Brain microvascular endothelial cell (primary cell): ENCODE measurements around the gene OR4D2.
A peak's percentile ranks its signal among the peaks of the same experiment; 100 is the strongest.
"Not testable (repeated sequence)": the region's sequence is repeated elsewhere in the genome, so short reads cannot be mapped to it uniquely, and the experiment has no call there.

Experiments
- DNase-seq: peaks from one replicate; pipeline ENCODE4 v3.0.0-alpha.2; 2020
- H3K27ac ChIP-seq: fragments of 250-450 bp; sonication (Bioruptor Pico); 2 replicates; pipeline ENCODE4 v1.5.1; 2020; ENCODE audit warnings: mild to moderate bottlenecking, moderate library complexity
- H3K27me3 ChIP-seq: fragments of 250-450 bp; sonication (Bioruptor Pico); replicated peaks from 2 replicates; pipeline ENCODE4 v1.5.1; 2020; ENCODE audit warnings: mild to moderate bottlenecking
- H3K36me3 ChIP-seq: fragments of 250-450 bp; sonication (Bioruptor Pico); replicated peaks from 2 replicates; pipeline ENCODE4 v1.5.1; 2020; ENCODE audit warnings: mild to moderate bottlenecking
- H3K4me3 ChIP-seq: 2 replicates; pipeline ENCODE4 v1.5.1; 2011; ENCODE audit warnings: low read depth, mild to moderate bottlenecking, control low read depth, low read length, moderate library complexity
- in situ Hi-C: cut with HindIII; loops from 2 replicates; pipeline ENCODE4 v1.10.0; 2017; ENCODE audit warnings: low sequenced_read_pairs, low pct_ligation_motif_present
- TF ChIP-seq, protein P1 (sequence below): IDR thresholded peaks from 2 replicates; pipeline ENCODE4 v1.5.1; 2011; ENCODE audit warnings: low read depth, mild to moderate bottlenecking, moderate library complexity, low read length, control low read depth, inconsistent platforms; ENCODE audit errors: missing control alignments

The OR4D2 gene

DNA sequence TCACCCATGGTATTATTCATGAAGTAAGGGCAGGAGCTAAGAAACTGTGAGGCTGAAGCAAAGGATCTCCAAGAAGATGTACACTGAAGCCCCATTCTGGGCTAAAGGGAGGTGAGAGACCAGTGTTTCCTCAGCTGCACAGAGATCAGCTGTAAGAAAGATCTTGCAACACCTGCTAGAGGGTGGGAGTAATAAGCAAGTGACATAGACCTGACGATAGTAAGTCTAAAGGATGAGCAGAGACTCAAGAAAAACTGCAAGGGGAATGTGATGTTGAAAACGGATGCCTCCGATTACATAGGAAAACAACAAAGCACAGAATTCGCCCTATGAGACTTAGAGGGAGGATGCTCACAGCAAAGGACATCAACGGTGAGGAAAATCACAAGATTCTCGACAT, at the start of gene OR4D2:
TSS of gene OR4D2 (plus strand) at position 301 of the 400 bp plus-strand sequence. CDS start 2,674 bp downstream, outside the sequence.
- TF ChIP-seq, protein P1, sequence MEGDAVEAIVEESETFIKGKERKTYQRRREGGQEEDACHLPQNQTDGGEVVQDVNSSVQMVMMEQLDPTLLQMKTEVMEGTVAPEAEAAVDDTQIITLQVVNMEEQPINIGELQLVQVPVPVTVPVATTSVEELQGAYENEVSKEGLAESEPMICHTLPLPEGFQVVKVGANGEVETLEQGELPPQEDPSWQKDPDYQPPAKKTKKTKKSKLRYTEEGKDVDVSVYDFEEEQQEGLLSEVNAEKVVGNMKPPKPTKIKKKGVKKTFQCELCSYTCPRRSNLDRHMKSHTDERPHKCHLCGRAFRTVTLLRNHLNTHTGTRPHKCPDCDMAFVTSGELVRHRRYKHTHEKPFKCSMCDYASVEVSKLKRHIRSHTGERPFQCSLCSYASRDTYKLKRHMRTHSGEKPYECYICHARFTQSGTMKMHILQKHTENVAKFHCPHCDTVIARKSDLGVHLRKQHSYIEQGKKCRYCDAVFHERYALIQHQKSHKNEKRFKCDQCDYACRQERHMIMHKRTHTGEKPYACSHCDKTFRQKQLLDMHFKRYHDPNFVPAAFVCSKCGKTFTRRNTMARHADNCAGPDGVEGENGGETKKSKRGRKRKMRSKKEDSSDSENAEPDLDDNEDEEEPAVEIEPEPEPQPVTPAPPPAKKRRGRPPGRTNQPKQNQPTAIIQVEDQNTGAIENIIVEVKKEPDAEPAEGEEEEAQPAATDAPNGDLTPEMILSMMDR = no peak
- H3K36me3 ChIP-seq = no peaks in the 10 kb centered on the region
- in situ Hi-C loops = no loop called here
- no peak within 1 kb of the TSS for H3K4me3 ChIP-seq
- H3K27me3 ChIP-seq = no peaks in the 10 kb centered on the region
- no peak within 1 kb of the TSS for H3K27ac ChIP-seq
- DNase-seq = no peak

DNA sequence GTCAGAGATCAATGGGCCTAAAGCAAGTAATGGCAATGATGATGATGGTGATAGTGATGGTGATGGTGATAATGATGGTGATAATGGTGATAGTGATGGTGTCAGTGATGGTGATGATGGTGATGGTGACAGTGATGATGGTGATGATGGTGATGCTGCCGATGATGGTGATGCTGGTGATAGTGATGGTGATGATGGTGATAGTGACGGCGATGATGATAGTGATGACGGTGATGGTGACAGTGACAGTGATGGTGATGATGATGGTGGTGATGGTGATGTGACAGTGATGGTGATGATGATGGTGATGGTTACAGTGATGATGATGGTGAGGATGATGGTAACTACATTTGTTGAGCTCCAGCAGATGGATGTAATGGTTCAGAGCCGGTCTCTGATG, 49.4 kb upstream of the OR4D2 start:
- DNase-seq = no peak
- TF ChIP-seq, protein P1 = no peak
- H3K27me3 ChIP-seq = no peaks in the 10 kb centered on the region

DNA sequence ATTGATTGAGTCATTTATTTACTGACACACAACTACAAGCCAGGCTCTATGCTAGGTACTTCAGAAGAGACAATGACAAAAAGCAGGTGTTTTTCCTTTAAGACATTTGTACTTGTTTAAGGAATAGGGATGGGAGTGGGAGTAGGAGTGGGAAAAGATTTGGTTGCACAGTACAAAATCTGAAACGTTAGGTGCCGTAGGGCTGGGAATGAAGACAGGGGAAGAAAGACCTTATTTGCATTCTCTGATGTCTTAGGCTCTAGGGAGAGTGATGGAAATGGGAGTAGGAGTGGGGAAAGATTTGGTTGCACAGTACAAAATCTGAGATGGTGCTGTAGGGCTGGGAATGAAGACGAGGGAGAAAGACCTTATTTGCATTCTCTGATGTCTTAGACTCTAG, 47.3 kb upstream of the OR4D2 start:
- TF ChIP-seq, protein P1 = no peak
- in situ Hi-C loops = no loop called here

More for the DNA sequence above, 49.4 kb upstream of the OR4D2 start:
- Histone ChIP-seq H3K36me3 (no peaks in the 10 kb centered on the region), H3K4me3 (no peak overlapping the region), H3K27ac (no peak overlapping the region)
- in situ Hi-C loops = no loop called here

DNA sequence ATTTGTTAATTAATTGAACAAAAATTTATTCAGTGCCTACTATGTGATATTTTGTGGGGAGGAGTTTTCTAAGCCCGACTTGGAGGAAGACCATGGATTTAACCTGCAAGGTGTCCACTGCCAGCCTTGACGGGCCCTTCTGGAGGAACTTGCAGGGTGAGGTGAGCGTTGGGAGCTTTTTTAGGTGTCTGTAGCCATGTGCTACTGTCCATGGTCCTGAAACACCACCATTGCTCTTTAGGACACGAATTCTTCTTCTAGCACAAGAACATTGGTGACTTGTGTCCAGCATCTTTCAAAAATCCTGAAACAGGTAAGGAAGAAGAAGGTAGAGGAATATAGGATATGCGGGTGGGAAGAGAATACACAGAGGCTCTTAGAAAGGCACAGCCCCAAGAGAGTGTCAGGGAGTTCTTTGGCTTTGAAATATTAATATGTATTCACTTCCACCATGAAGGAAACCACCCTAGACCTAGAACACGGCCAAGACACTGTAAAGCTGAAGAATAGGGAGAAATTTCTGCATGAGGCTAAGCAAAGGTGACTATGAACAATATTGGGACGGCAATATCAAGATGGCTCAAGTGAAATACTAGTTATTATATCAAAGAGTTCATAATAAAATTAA, 46.5 kb upstream of the OR4D2 start:
- peak; percentile 41 for DNase-seq
- Histone ChIP-seq H3K4me3 (no peak overlapping the region), H3K27ac (no peak overlapping the region), H3K27me3 (no peaks in the 10 kb centered on the region), H3K36me3 (no peaks in the 10 kb centered on the region)
- in situ Hi-C loops = no loop called here
- TF ChIP-seq, protein P1 = no peak

More for the DNA sequence above, 47.3 kb upstream of the OR4D2 start:
- no peak overlapping the region for H3K27ac ChIP-seq
- no peaks in the 10 kb centered on the region for H3K36me3 ChIP-seq
- no peak for DNase-seq
- H3K4me3 ChIP-seq = no peak overlapping the region
- H3K27me3 ChIP-seq = no peaks in the 10 kb centered on the region

DNA sequence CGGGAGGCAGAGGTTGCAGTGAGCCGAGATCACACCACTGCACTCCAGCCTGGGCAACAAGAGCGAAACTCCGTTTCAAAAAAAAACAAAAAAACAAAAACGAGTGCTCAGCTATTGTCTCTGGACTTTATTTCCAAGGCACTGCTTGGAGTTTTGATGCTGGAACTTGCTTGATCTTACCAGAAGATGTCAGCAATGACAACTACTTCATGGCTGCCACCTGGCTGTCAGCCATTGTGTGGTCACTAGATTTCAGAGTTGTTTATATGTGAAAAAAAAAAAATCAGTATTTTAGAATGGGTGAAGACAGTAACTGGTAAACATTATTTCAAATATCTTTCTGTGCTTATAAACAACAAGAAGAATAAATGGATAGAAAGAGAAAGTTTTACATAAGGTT, 44.9 kb upstream of the OR4D2 start:
- TF ChIP-seq, protein P1 = peak; percentile 41
- peak; percentile 25 for DNase-seq
- H3K4me3 ChIP-seq = no peak overlapping the region
- in situ Hi-C loops = no loop called here
- H3K36me3 ChIP-seq = no peaks in the 10 kb centered on the region
- H3K27me3 ChIP-seq = no peaks in the 10 kb centered on the region
- H3K27ac ChIP-seq = no peak overlapping the region

DNA sequence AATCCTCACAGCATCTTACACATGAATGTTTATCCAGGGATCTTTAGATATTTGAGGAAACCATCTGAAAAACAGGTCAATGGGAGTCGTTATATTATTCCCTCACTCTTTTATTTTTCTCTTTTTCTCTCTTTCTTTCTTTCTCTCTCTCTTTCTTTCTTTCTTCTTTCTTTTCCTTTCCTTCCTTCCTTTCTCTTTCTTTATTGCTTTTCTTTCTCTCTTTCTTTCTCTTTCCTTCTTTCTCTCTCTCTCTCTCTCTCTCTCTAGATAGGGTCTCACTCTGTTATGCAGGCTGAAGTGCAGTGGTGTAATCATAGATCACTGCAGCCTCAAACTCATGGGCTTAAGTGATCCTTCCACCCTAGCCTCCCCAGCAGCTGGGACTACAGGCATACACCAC, 38.9 kb upstream of the OR4D2 start:
- in situ Hi-C loops = no loop called here
- no peak for DNase-seq
- Histone ChIP-seq H3K36me3 (no peaks in the 10 kb centered on the region), H3K27me3 (no peaks in the 10 kb centered on the region), H3K4me3 (no peak overlapping the region), H3K27ac (no peak overlapping the region)
- TF ChIP-seq, protein P1 = no peak

DNA sequence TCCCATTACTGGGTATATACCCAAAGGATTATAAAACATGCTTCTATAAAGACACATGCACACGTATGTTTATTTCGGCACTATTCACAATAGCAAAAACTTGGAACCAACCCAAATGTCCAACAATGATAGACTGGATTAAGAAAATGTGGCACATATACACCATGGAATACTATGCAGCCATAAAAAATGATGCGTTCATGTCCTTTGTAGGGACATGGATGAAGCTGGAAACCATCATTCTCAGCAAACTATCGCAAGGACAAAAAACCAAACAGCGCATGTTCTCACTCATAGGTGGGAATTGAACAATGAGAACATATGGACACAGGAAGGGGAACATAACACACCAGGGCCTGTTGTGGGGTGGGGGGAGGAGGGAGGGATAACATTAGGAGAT, 34.1 kb upstream of the OR4D2 start:
- H3K36me3 ChIP-seq, H3K27ac ChIP-seq, H3K4me3 ChIP-seq, in situ Hi-C loops, H3K27me3 ChIP-seq, DNase-seq: not testable (repeated sequence)
